HG03439 (cell line): ENCODE results near the gene TSPAN9.

Source experiments
- ATAC-seq: cut with Tn5 transposase; IDR thresholded peaks from one replicate; pipeline ENCODE4 v1.9.1; 2021; ENCODE audit warnings: mild to moderate bottlenecking, moderate library complexity; ENCODE audit not compliant: unreplicated experiment

Gene TSPAN9

GRCh38 chr12:3097836-3098235 is 20.7 kb downstream of the TSPAN9 start:
- no peak for ATAC-seq

- no peak for ATAC-seq
Measured at GRCh38 chr12:3098436-3098835, 21.3 kb downstream of the TSPAN9 start.

GRCh38 chr12:3099146-3099545 is 22.0 kb downstream of the TSPAN9 start:
- ATAC-seq, result no peak

GRCh38 chr12:3101309-3102024 is 24.3 kb downstream of the TSPAN9 start:
- no peak for ATAC-seq

GRCh38 chr12:3102771-3103410 is 25.7 kb downstream of the TSPAN9 start:
- no peak for ATAC-seq

GRCh38 chr12:3103806-3104205 is 26.6 kb downstream of the TSPAN9 start:
- ATAC-seq, result no peak

GRCh38 chr12:3105690-3106479 is 28.7 kb downstream of the TSPAN9 start:
- ATAC-seq, result no peak

- ATAC-seq, result no peak
Measured at GRCh38 chr12:3106579-3106978, 29.4 kb downstream of the TSPAN9 start.

- ATAC-seq, result no peak
Measured at GRCh38 chr12:3107071-3107583, 29.9 kb downstream of the TSPAN9 start.

- ATAC-seq, result no peak
Measured at GRCh38 chr12:3107954-3108353, 30.8 kb downstream of the TSPAN9 start.

GRCh38 chr12:3110578-3110977 is 33.4 kb downstream of the TSPAN9 start:
- ATAC-seq, result no peak

- ATAC-seq, result no peak
Measured at GRCh38 chr12:3113671-3114325, 36.6 kb downstream of the TSPAN9 start.

- no peak for ATAC-seq
Measured at GRCh38 chr12:3114671-3115070, 37.5 kb downstream of the TSPAN9 start.

GRCh38 chr12:3115078-3115477 is 37.9 kb downstream of the TSPAN9 start:
- ATAC-seq, result no peak

- no peak for ATAC-seq
Measured at GRCh38 chr12:3116106-3116844, 39.1 kb downstream of the TSPAN9 start.

- ATAC-seq, result no peak
Measured at GRCh38 chr12:3117144-3117581, 40.0 kb downstream of the TSPAN9 start.

- ATAC-seq, result no peak
Measured at GRCh38 chr12:3117591-3118015, 40.4 kb downstream of the TSPAN9 start.

- ATAC-seq, result no peak
Measured at GRCh38 chr12:3119192-3119755, 42.1 kb downstream of the TSPAN9 start.

- ATAC-seq, result no peak
Measured at GRCh38 chr12:3119756-3120601, 42.8 kb downstream of the TSPAN9 start.
